IPS-NIHi7 (cell line): ENCODE data around the gene DHFR.
"Not testable (repeated sequence)": the region's sequence is repeated elsewhere in the genome, so short reads cannot be mapped to it uniquely, and the experiment has no call there.

Experiments
- DNase-seq: peaks from one replicate; pipeline ENCODE4 v3.0.0; 2012; ENCODE audit warnings: mixed read lengths; ENCODE audit errors: extremely low spot score

The DHFR gene

GRCh38 chr5:80594810-80595209, 60.0 kb downstream of the DHFR start:
- no peak for DNase-seq

- DNase-seq, result no peak
These were observed 62.0 kb downstream of the DHFR start for GRCh38 chr5:80592761-80593160.

GRCh38 chr5:80592105-80592504, 62.7 kb downstream of the DHFR start:
- DNase-seq, result no peak

GRCh38 chr5:80591352-80591751, 63.4 kb downstream of the DHFR start:
- no peak for DNase-seq

GRCh38 chr5:80590766-80591165, 64.0 kb downstream of the DHFR start:
- no peak for DNase-seq

GRCh38 chr5:80588858-80589540, 65.8 kb downstream of the DHFR start:
- DNase-seq, result no peak

- DNase-seq, result no peak
These were observed 70.0 kb downstream of the DHFR start for GRCh38 chr5:80584770-80585169.

- DNase-seq, result not testable (repeated sequence)
These were observed 74.5 kb downstream of the DHFR start for GRCh38 chr5:80580291-80580690.

- no peak for DNase-seq
These were observed 75.7 kb downstream of the DHFR start for GRCh38 chr5:80579050-80579449.

GRCh38 chr5:80577707-80578106, 77.1 kb downstream of the DHFR start:
- no peak for DNase-seq

GRCh38 chr5:80576383-80576782, 78.4 kb downstream of the DHFR start:
- DNase-seq, result no peak
